Heart left ventricle (tissue), 16 donors: ENCODE results near the gene ORMDL3. TPM values are rescaled to one million over a fixed set of nuclear protein-coding genes. Genes with fewer than 3 reads are reported as not detected.

Source experiments
- ATAC-seq, 4 donors: fragments of 200-7000 bp; cut with Tn5 transposase; one replicate each; pipeline ENCODE4 v1.9.1; 2020 to 2022; ENCODE audit warnings: moderate library complexity in 4 of 4, mild to moderate bottlenecking in 3 of 4, moderate number of reproducible peaks in 1 of 4
- DNase-seq, 5 donors: peaks; one replicate each; pipeline ENCODE4 v3.0.0-alpha.2; 2020
- H3K27ac ChIP-seq, 12 donors: fragments of 200-600 bp; sonication (generic) in 4 of 12; one replicate each; pipeline versions ENCODE4 v1.5.0 to v1.8.0; 2016 to 2022; ENCODE audit warnings: mild to moderate bottlenecking in 2 of 12
- H3K27me3 ChIP-seq, 9 donors: fragments of 200-600 bp; sonication (generic) in 2 of 9; one replicate each; pipeline versions ENCODE4 v1.5.1 to v1.8.0; 2016 to 2022; ENCODE audit warnings: mild to moderate bottlenecking in 3 of 9
- H3K36me3 ChIP-seq, 9 donors: fragments of 200-600 bp; sonication (generic) in 2 of 9; one replicate each; pipeline versions ENCODE4 v1.5.0 to v1.8.0; 2018 to 2022; ENCODE audit warnings: mild to moderate bottlenecking in 2 of 9
- H3K4me1 ChIP-seq, 12 donors: fragments of 200-600 bp; sonication (generic) in 4 of 12; one replicate each; pipeline versions ENCODE4 v1.5.0 to v1.8.0; 2016 to 2022; ENCODE audit warnings: mild to moderate bottlenecking in 3 of 12
- H3K4me3 ChIP-seq, 12 donors: fragments of 200-600 bp; sonication (generic) in 4 of 12; one replicate each; pipeline versions ENCODE4 v1.5.0 to v1.8.0; 2017 to 2022; ENCODE audit warnings: mild to moderate bottlenecking in 9 of 12, moderate library complexity in 4 of 12
- H3K9me3 ChIP-seq, 12 donors: fragments of 200-600 bp; sonication (generic) in 4 of 12; one replicate each; pipeline versions ENCODE4 v1.5.0 to v1.8.0; 2016 to 2022; ENCODE audit warnings: mild to moderate bottlenecking in 1 of 12
- CTCF ChIP-seq, 12 donors: fragments of 200-600 bp; sonication (generic) in 4 of 12; IDR thresholded peaks; one replicate each; pipeline versions ENCODE4 v1.5.0 to v1.8.0; 2018 to 2022; ENCODE audit warnings: antibody characterized with exemption in 12 of 12, mild to moderate bottlenecking in 5 of 12
- POLR2A ChIP-seq, 2 donors: fragments of 450-650 bp; IDR thresholded peaks; one replicate each; pipeline ENCODE4 v1.6.1; 2017; ENCODE audit warnings: antibody characterized with exemption in 2 of 2, mild to moderate bottlenecking in 2 of 2, moderate library complexity in 2 of 2
- WGBS, 4 donors: extraction: QIAGEN DNeasy Blood & Tissue Kit in 2 of 4; methylation state at CpG; one replicate each; pipeline versions ENCODE4 v1.1.5 to v1.1.7; 2013 to 2018; 5-methylcytosine and 5-hydroxymethylcytosine counted together
- intact Hi-C, 10 donors: fragments of 100-400 bp; cut with DNase I; formaldehyde crosslinking; loops; one replicate each; pipeline versions ENCODE4 v1.11.1 to v1.14.2; 2022
- polyA plus RNA-seq, 2 donors: library from polyadenylated mRNA; stranded (reverse); fragments of 200-250 nt; gene quantifications; one replicate each; pipeline ENCODE4 v1.2.3, GENCODE V29; 2013
- total RNA-seq, 9 donors: library from RNA; depleted of rRNA in 2 of 9; stranded (reverse); fragments of >200 nt in 2 of 9; fragmentation: NEBNext Ultra II Directional in 3 of 9; extraction: Animal tissue kit (Norgen Biotek cat#: 25700) in 3 of 9; gene quantifications; one replicate each; pipeline versions ENCODE4 v1.1.0 to v1.2.4, GENCODE V29; 2016 to 2023
- donor health status: ischemic (EF 13 %, LVEDD 7.1; RV severe dilation, severe dysfunction).
- donor health status: healthy with polysubstance abuse.
- donor health status: DM: no; HTN: yes; CAD: no.
- donor health status: DM: no; HTN: no; CAD: no.
- donor health status: ischemic (EF 25% LVEDD 6.9; RV normal size, moderate dysfunction).
- donor health status: ischemic (EF 25% LVEDD 5.7; RV mildly dilated, moderate dysfunction).
- donor health status: healthy.
- donor health status: DM: yes; HTN: yes; CAD: no.
- donor health status: ischemic (EF 35%, LVEDD 5.7; RV mildly dilated, moderate dysfunction).
- donor health status: nonischemic (EF 11% LVEDD 7.7; RV severe dilation, severe dysfunction).
- donor health status: DM: yes; HTN: yes; CAD: no.
- donor health status: PGD.
- donor health status: ischemic (EF 29% LVEDD 5.4; RV normal size, mild dysfunction).
- donor health status: nonischemic (EF 23%, LVEDD 6.1; RV moderate dilation, normal function).

Gene ORMDL3
- total and polyA plus RNA-seq, 11 donors, result 40.0 to 111 (median 59.2) TPM

GRCh38 chr17:39923230-39923629 lies 4.2 kb downstream of the ORMDL3 start:
- H3K27me3 ChIP-seq, result no peaks in the 10 kb centered on the region
- H3K36me3 ChIP-seq, result peaks cover 0 to 55% (median 44%) of the 10 kb centered on the region in 9 donors
- no peak for DNase-seq
- intact Hi-C loops, result loop anchor here in 3 of 10 donors (5.0 to 10.0 kb wide), 3 partner anchors 34 to 58 kb away; partner anchors contain the start of genes IKZF3 (in 1 of the 3) and ZPBP2 (in 1 of the 3)
- 80 to 91% (median 86%) methylated on average over 6 of the region's 6 CpGs for WGBS, 4 donors
- no peak for ATAC-seq
- H3K27ac ChIP-seq, result no peak overlapping the region
- TF ChIP-seq POLR2A (IDR thresholded peaks at IDR 0.05) (no peak), CTCF (IDR thresholded peaks at IDR 0.05) (no peak)
- peaks cover 0 to 75% (median 30%) of the 10 kb centered on the region in 12 donors for H3K4me1 ChIP-seq
- H3K4me3 ChIP-seq, result no peak overlapping the region
- no peaks in the 10 kb centered on the region for H3K9me3 ChIP-seq

- no peak for ATAC-seq
- Histone ChIP-seq H3K36me3 (peaks cover 0 to 56% (median 44%) of the 10 kb centered on the region in 9 donors), H3K27ac (peak overlapping the region in 1 of 12 donors; percentile 37), H3K4me3 (no peak overlapping the region), H3K9me3 (no peaks in the 10 kb centered on the region), H3K27me3 (no peaks in the 10 kb centered on the region), H3K4me1 (peaks cover 0 to 71% (median 29%) of the 10 kb centered on the region in 12 donors)
- DNase-seq, result no peak
- TF ChIP-seq CTCF (IDR thresholded peaks at IDR 0.05) (no peak), POLR2A (IDR thresholded peaks at IDR 0.05) (no peak)
- 95 to 100% (median 97%) methylated on average over 6 of the region's 6 CpGs for WGBS, 4 donors
- intact Hi-C loops, result loop anchor here in 3 of 10 donors (5.0 to 10.0 kb wide), 3 partner anchors 35 to 57 kb away; partner anchors contain the start of genes IKZF3 (in 1 of the 3) and ZPBP2 (in 1 of the 3)
These were observed 5.4 kb downstream of the ORMDL3 start for GRCh38 chr17:39922006-39922405.

GRCh38 chr17:39921323-39921722 lies 6.1 kb downstream of the ORMDL3 start:
- peaks cover 0 to 56% (median 44%) of the 10 kb centered on the region in 9 donors for H3K36me3 ChIP-seq
- H3K4me3 ChIP-seq, result no peak overlapping the region
- intact Hi-C loops, result loop anchor here in 3 of 10 donors (5.0 to 10.0 kb wide), 3 partner anchors 36 to 57 kb away; partner anchors contain the start of genes IKZF3 (in 1 of the 3) and ZPBP2 (in 1 of the 3)
- ATAC-seq (no peak), DNase-seq (no peak)
- H3K4me1 ChIP-seq, result peaks cover 0 to 66% (median 23%) of the 10 kb centered on the region in 12 donors
- H3K27ac ChIP-seq, result peak overlapping the region in 1 of 12 donors; percentile 37
- WGBS, 4 donors, result 76 to 90% (median 86%) methylated on average over 5 of the region's 5 CpGs
- TF ChIP-seq POLR2A (IDR thresholded peaks at IDR 0.05), result no peak
- no peak for TF ChIP-seq CTCF (IDR thresholded peaks at IDR 0.05)
- no peaks in the 10 kb centered on the region for H3K9me3 ChIP-seq
- no peaks in the 10 kb centered on the region for H3K27me3 ChIP-seq

GRCh38 chr17:39920218-39921210 lies 6.9 kb downstream of the ORMDL3 start:
- H3K9me3 ChIP-seq, result no peaks in the 10 kb centered on the region
- ATAC-seq (no peak), DNase-seq (peak in 1 of 5 donors; percentile 38)
- WGBS, 4 donors, result 62 to 74% (median 68%) methylated on average over 17 to 19 of the region's 19 CpGs
- H3K36me3 ChIP-seq, result peaks cover 0 to 56% (median 44%) of the 10 kb centered on the region in 9 donors
- TF ChIP-seq CTCF (IDR thresholded peaks at IDR 0.05), result no peak
- no peak for TF ChIP-seq POLR2A (IDR thresholded peaks at IDR 0.05)
- H3K4me3 ChIP-seq, result no peak overlapping the region
- intact Hi-C loops, result loop anchor here in 3 of 10 donors (5.0 to 10.0 kb wide), 3 partner anchors 37 to 56 kb away; partner anchors contain the start of genes IKZF3 (in 1 of the 3) and ZPBP2 (in 1 of the 3)
- H3K27me3 ChIP-seq, result no peaks in the 10 kb centered on the region
- H3K4me1 ChIP-seq, result peaks cover 0 to 58% (median 15%) of the 10 kb centered on the region in 12 donors
- H3K27ac ChIP-seq, result peak overlapping the region in 1 of 12 donors; percentile 37
